DOHH2 (cell line): ENCODE data around the gene MTCH1.

ENCODE experiments used
- H3F3A ChIP-seq: fragments of 200-600 bp; sonication (generic), shearing (Covaris generic); 2 replicates; pipeline ENCODE4 v1.6.0; 2016; ENCODE audit warnings: antibody characterized with exemption, mild to moderate bottlenecking; ENCODE audit not compliant: control insufficient read depth, insufficient read depth
- H3K27ac ChIP-seq: fragments of 200-600 bp; sonication (generic); 2 replicates; pipeline ENCODE4 v1.5.1; 2014; ENCODE audit warnings: low read depth, mild to moderate bottlenecking, low read length, moderate library complexity
- H3K27me3 ChIP-seq: fragments of 200-600 bp; sonication (generic); 2 replicates; pipeline ENCODE4 v1.6.1; 2014; ENCODE audit warnings: mild to moderate bottlenecking, low read length, mixed read lengths; ENCODE audit not compliant: control insufficient read depth
- H3K36me3 ChIP-seq: fragments of 200-600 bp; sonication (generic); 2 replicates; pipeline ENCODE4 v1.6.1; 2014; ENCODE audit warnings: mild to moderate bottlenecking, low read length, moderate library complexity, mixed read lengths; ENCODE audit not compliant: control insufficient read depth
- H3K4me1 ChIP-seq: fragments of 200-600 bp; sonication (generic); 2 replicates; pipeline ENCODE4 v1.6.1; 2014; ENCODE audit warnings: mild to moderate bottlenecking, low read length, mixed read lengths; ENCODE audit not compliant: control insufficient read depth
- H3K4me2 ChIP-seq: fragments of 200-600 bp; sonication (generic); 2 replicates; pipeline ENCODE4 v1.6.0; 2014; ENCODE audit warnings: mild to moderate bottlenecking, low read length, moderate library complexity
- H3K4me3 ChIP-seq: fragments of 200-600 bp; sonication (generic); 2 replicates; pipeline ENCODE4 v1.5.1; 2014; ENCODE audit warnings: mild to moderate bottlenecking, low read length, mixed read lengths
- H3K79me2 ChIP-seq: fragments of 200-600 bp; sonication (generic); 2 replicates; pipeline ENCODE4 v1.6.1; 2014; ENCODE audit warnings: mild to moderate bottlenecking, low read length, mixed read lengths; ENCODE audit not compliant: control insufficient read depth
- H3K9me2 ChIP-seq: fragments of 200-600 bp; sonication (generic); replicated peaks from 2 replicates; pipeline ENCODE4 v1.6.1; 2014; ENCODE audit warnings: mild to moderate bottlenecking, low read length, mixed read lengths; ENCODE audit not compliant: control insufficient read depth
- H3K9me3 ChIP-seq: fragments of 200-600 bp; sonication (generic); 2 replicates; pipeline ENCODE4 v1.6.1; 2014; ENCODE audit warnings: antibody characterized with exemption, low read length, mixed read lengths; ENCODE audit not compliant: control insufficient read depth, insufficient read depth
- H4K20me1 ChIP-seq: fragments of 200-600 bp; sonication (generic); 2 replicates; pipeline ENCODE4 v1.6.0; 2014; ENCODE audit warnings: low read depth, mild to moderate bottlenecking, antibody characterized with exemption, low read length, moderate library complexity; ENCODE audit not compliant: control insufficient read depth, insufficient read depth
- CTCF ChIP-seq: fragments of 200-600 bp; sonication (generic); IDR thresholded peaks from one replicate; pipeline ENCODE4 v1.5.1; 2014; ENCODE audit warnings: antibody characterized with exemption, mild to moderate bottlenecking, low read depth, low read length; ENCODE audit not compliant: poor library complexity, severe bottlenecking
- EZH2phosphoT487 ChIP-seq: fragments of 200-600 bp; sonication (generic); IDR thresholded peaks from 2 replicates; pipeline ENCODE4 v1.6.1; 2017; ENCODE audit warnings: borderline replicate concordance, mild to moderate bottlenecking, antibody characterized with exemption, low read length, moderate library complexity, mixed read lengths

MTCH1 gene

GRCh38 chr6:36929152-36929551 lies 56.8 kb downstream of the MTCH1 start:
- no peak overlapping the region for H3K4me3 ChIP-seq
- no peaks in the 10 kb centered on the region for H3K27me3 ChIP-seq
- no peaks in the 10 kb centered on the region for H3K4me1 ChIP-seq
- no peaks in the 10 kb centered on the region for H3K9me2 ChIP-seq
- H3K4me2 ChIP-seq = no peak overlapping the region
- no peaks in the 10 kb centered on the region for H3F3A ChIP-seq
- H3K9me3 ChIP-seq = no peaks in the 10 kb centered on the region
- no peaks in the 10 kb centered on the region; the same call in 1 of the 2 replicates for H3K36me3 ChIP-seq
- no peaks in the 10 kb centered on the region; the same call in 1 of the 2 replicates for H4K20me1 ChIP-seq
- no peak overlapping the region for H3K27ac ChIP-seq
- TF ChIP-seq CTCF (no peak), EZH2phosphoT487 (no peak)
- H3K79me2 ChIP-seq = no peaks in the 10 kb centered on the region

DNA sequence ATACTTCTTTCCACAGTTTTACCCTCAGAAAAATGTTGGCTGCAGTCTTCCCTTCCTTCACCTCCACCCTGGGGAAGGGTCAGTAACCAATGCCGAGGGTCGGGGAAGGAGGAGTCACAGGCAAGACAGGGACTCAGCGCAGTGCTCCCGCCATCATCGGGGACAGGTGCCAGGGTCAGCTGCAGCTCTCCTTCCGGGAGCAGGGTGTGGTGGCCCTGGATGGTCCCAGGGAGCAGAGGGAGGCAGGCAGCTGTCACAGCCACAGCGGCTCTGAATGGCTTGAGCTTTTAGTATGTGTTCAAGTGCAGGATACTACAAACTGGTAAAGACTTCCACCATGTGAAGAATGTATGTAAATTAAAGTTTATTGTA lies 57.5 kb downstream of the MTCH1 start:
- Histone ChIP-seq H3K4me2 (no peak overlapping the region), H3F3A (no peaks in the 10 kb centered on the region), H4K20me1 (no peaks in the 10 kb centered on the region; the same call in 1 of the 2 replicates), H3K79me2 (no peaks in the 10 kb centered on the region), H3K36me3 (no peaks in the 10 kb centered on the region; the same call in 1 of the 2 replicates), H3K4me3 (no peak overlapping the region), H3K9me3 (no peaks in the 10 kb centered on the region), H3K27ac (no peak overlapping the region), H3K9me2 (no peaks in the 10 kb centered on the region), H3K4me1 (no peaks in the 10 kb centered on the region), H3K27me3 (no peaks in the 10 kb centered on the region)
- no peak for TF ChIP-seq CTCF
- no peak for TF ChIP-seq EZH2phosphoT487

- no peak overlapping the region for H3K4me3 ChIP-seq
- H3K27ac ChIP-seq = no peak overlapping the region
- no peak for TF ChIP-seq CTCF
- TF ChIP-seq EZH2phosphoT487 = no peak
- no peaks in the 10 kb centered on the region for H3F3A ChIP-seq
- no peaks in the 10 kb centered on the region; the same call in 1 of the 2 replicates for H4K20me1 ChIP-seq
- no peaks in the 10 kb centered on the region; the same call in 1 of the 2 replicates for H3K36me3 ChIP-seq
- H3K9me3 ChIP-seq = no peaks in the 10 kb centered on the region
- no peaks in the 10 kb centered on the region for H3K79me2 ChIP-seq
- H3K27me3 ChIP-seq = no peaks in the 10 kb centered on the region
- no peaks in the 10 kb centered on the region for H3K4me1 ChIP-seq
- no peaks in the 10 kb centered on the region for H3K9me2 ChIP-seq
- no peak overlapping the region for H3K4me2 ChIP-seq
Measured at GRCh38 chr6:36927691-36928546, 58.1 kb downstream of the MTCH1 start.
